ENCODE measurements around the gene GDPD5. TPM values are rescaled to one million over a fixed set of nuclear protein-coding genes. Genes with fewer than 3 reads are reported as not detected.

The GDPD5 gene
- total RNA-seq, 1 donor from 2014 or later: 15.8 TPM

GRCh38 chr11:75428989-75429640, 96.6 kb downstream of the GDPD5 start:
- ATAC-seq (no peak), DNase-seq (no peak)
- no peak for TF ChIP-seq CTCF (IDR thresholded peaks at IDR 0.05)
- intact Hi-C loops (cut with DNase I): no loop called here
- Histone ChIP-seq H3K27me3 (ENCODE audit: low read depth) (peaks cover 24% of the 10 kb centered on the region), H3K4me3 (peak overlapping the region; percentile 54), H3K27ac (no peak overlapping the region), H3K4me1 (peaks cover 17% of the 10 kb centered on the region), H3K9me3 (no peaks in the 10 kb centered on the region), H3K36me3 (no peaks in the 10 kb centered on the region)

- peak overlapping the region; percentile 54 for H3K4me3 ChIP-seq
- DNase-seq (peak; percentile 96), ATAC-seq (peak; percentile 94 to 95)
- H3K4me1 ChIP-seq: peaks cover 17% of the 10 kb centered on the region
- no peaks in the 10 kb centered on the region for H3K36me3 ChIP-seq
- H3K9me3 ChIP-seq: no peaks in the 10 kb centered on the region
- peaks cover 24% of the 10 kb centered on the region for H3K27me3 ChIP-seq (ENCODE audit: low read depth)
- intact Hi-C loops (cut with DNase I): no loop called here
- peak overlapping the region; percentile 83 for H3K27ac ChIP-seq
- TF ChIP-seq CTCF (IDR thresholded peaks at IDR 0.05): no peak
Measured at GRCh38 chr11:75428281-75428724, 97.4 kb downstream of the GDPD5 start.

- intact Hi-C loops (cut with DNase I): no loop called here
- Histone ChIP-seq H3K9me3 (no peaks in the 10 kb centered on the region), H3K4me3 (no peak overlapping the region), H3K27ac (no peak overlapping the region), H3K27me3 (ENCODE audit: low read depth) (peaks cover 22% of the 10 kb centered on the region), H3K36me3 (peaks cover 8% of the 10 kb centered on the region), H3K4me1 (peaks cover 22% of the 10 kb centered on the region)
- DNase-seq: no peak
- ATAC-seq: no peak
- TF ChIP-seq CTCF (IDR thresholded peaks at IDR 0.05): no peak
Measured at GRCh38 chr11:75427181-75427580, 98.6 kb downstream of the GDPD5 start.

- DNase-seq: no peak
- intact Hi-C loops (cut with DNase I): no loop called here
- H3K4me1 ChIP-seq: peaks cover 23% of the 10 kb centered on the region
- no peak for TF ChIP-seq CTCF (IDR thresholded peaks at IDR 0.05)
- peaks cover 18% of the 10 kb centered on the region for H3K27me3 ChIP-seq (ENCODE audit: low read depth)
- H3K4me3 ChIP-seq: no peak overlapping the region
- H3K36me3 ChIP-seq: peaks cover 9% of the 10 kb centered on the region
- no peaks in the 10 kb centered on the region for H3K9me3 ChIP-seq
- H3K27ac ChIP-seq: no peak overlapping the region
- ATAC-seq: no peak
Measured at GRCh38 chr11:75426720-75427086, 99.0 kb downstream of the GDPD5 start.

GRCh38 chr11:75425422-75425821, 100.3 kb downstream of the GDPD5 start:
- H3K9me3 ChIP-seq: no peaks in the 10 kb centered on the region
- peaks cover 5% of the 10 kb centered on the region for H3K27me3 ChIP-seq (ENCODE audit: low read depth)
- no peak overlapping the region for H3K4me3 ChIP-seq
- H3K36me3 ChIP-seq: peaks cover 9% of the 10 kb centered on the region
- peaks cover 28% of the 10 kb centered on the region for H3K4me1 ChIP-seq
- DNase-seq: no peak
- no peak overlapping the region for H3K27ac ChIP-seq
- ATAC-seq: no peak
- intact Hi-C loops (cut with DNase I): no loop called here
- no peak for TF ChIP-seq CTCF (IDR thresholded peaks at IDR 0.05)

Measured in lower lobe of right lung (tissue), 2 donors.